MM.1S (cell line): ENCODE data around the gene U2AF1L4.
A peak's percentile ranks its signal among the peaks of the same experiment; 100 is the strongest.

ENCODE experiments used
- DNase-seq: peaks from one replicate; pipeline ENCODE4 v3.0.0-alpha.2; 2015
- H2AFZ ChIP-seq: fragments of 300-600 bp; sonication (generic); 2 replicates; pipeline ENCODE4 v1.6.0; 2016; ENCODE audit warnings: antibody characterized with exemption, low read length
- H3F3A ChIP-seq: fragments of 300-600 bp; sonication (generic); 2 replicates; pipeline ENCODE4 v1.6.1; 2016; ENCODE audit warnings: mild to moderate bottlenecking, antibody characterized with exemption, low read length, moderate library complexity, mixed read lengths; ENCODE audit not compliant: insufficient read depth
- H3K27ac ChIP-seq: fragments of 300-600 bp; sonication (generic); 2 replicates; pipeline ENCODE4 v1.5.1; 2016; ENCODE audit warnings: mild to moderate bottlenecking, low read length
- H3K27me3 ChIP-seq: fragments of 300-600 bp; sonication (generic); replicated peaks from 2 replicates; pipeline ENCODE4 v1.6.0; 2016; ENCODE audit warnings: low read length; ENCODE audit not compliant: insufficient read depth
- H3K36me3 ChIP-seq: fragments of 300-600 bp; sonication (generic); replicated peaks from 2 replicates; pipeline ENCODE4 v1.6.1; 2016; ENCODE audit warnings: mild to moderate bottlenecking, low read length, mixed read lengths; ENCODE audit not compliant: insufficient read depth
- H3K4me1 ChIP-seq: fragments of 300-600 bp; sonication (generic); 2 replicates; pipeline ENCODE4 v1.6.1; 2016; ENCODE audit warnings: low read length, mixed read lengths
- H3K4me2 ChIP-seq: fragments of 300-600 bp; sonication (generic); 2 replicates; pipeline ENCODE4 v1.6.0; 2016; ENCODE audit warnings: low read depth, low read length
- H3K4me3 ChIP-seq: fragments of 300-600 bp; sonication (generic); 2 replicates; pipeline ENCODE4 v1.5.1; 2016; ENCODE audit warnings: low read length, mixed read lengths
- H3K79me2 ChIP-seq: fragments of 300-600 bp; sonication (generic); 2 replicates; pipeline ENCODE4 v1.6.1; 2016; ENCODE audit warnings: mixed run types, low read length, mixed read lengths
- H3K9ac ChIP-seq: fragments of 300-600 bp; sonication (generic); 2 replicates; pipeline ENCODE4 v1.6.1; 2016; ENCODE audit warnings: low read length, mixed read lengths
- H3K9me2 ChIP-seq: fragments of 300-600 bp; sonication (generic); replicated peaks from 2 replicates; pipeline ENCODE4 v1.6.1; 2016; ENCODE audit warnings: mild to moderate bottlenecking, low read length, mixed read lengths; ENCODE audit not compliant: insufficient read depth
- H3K9me3 ChIP-seq: fragments of 300-600 bp; sonication (generic); replicated peaks from 2 replicates; pipeline ENCODE4 v1.6.1; 2016; ENCODE audit warnings: mild to moderate bottlenecking, low read length, mixed read lengths; ENCODE audit not compliant: insufficient read depth
- H4K20me1 ChIP-seq: fragments of 300-600 bp; sonication (generic); 2 replicates; pipeline ENCODE4 v1.6.1; 2016; ENCODE audit warnings: mild to moderate bottlenecking, low read length, moderate library complexity, mixed read lengths; ENCODE audit not compliant: insufficient read depth
- CTCF ChIP-seq: fragments of 300-600 bp; sonication (generic); IDR thresholded peaks from 2 replicates; pipeline ENCODE4 v1.5.1; 2016; ENCODE audit warnings: antibody characterized with exemption, low read length, mixed read lengths
- EZH2 ChIP-seq: fragments of 300-600 bp; sonication (generic); optimal IDR thresholded peaks from 2 replicates; pipeline ENCODE3; 2017; ENCODE audit warnings: low read depth, mild to moderate bottlenecking, antibody characterized with exemption, low read length, mixed read lengths
- EZH2phosphoT487 ChIP-seq: fragments of 300-600 bp; sonication (generic); IDR thresholded peaks from 2 replicates; pipeline ENCODE4 v1.6.1; 2018; ENCODE audit warnings: antibody characterized with exemption, low read length

Gene U2AF1L4

DNA sequence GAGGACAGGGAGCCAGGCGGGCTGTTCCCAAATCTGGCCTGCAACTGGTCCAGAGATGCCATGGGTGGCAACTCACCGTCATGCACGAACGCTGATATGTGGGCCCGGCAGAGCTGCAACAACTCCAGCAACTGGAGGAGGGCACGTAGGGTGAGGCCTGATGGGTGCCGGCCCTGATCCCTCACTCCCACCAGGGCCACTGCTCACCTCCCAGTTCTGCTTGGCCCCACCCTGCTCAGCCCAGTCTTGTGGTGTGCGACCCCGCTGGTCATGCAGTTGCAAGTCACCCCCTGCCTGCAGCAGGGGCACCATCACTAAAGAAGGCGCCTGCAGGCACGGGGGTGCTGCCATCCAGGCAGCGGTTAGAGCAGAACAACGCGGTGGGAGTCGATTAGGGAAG lies 47.1 kb upstream of the U2AF1L4 start:
- Histone ChIP-seq H2AFZ (no peak overlapping the region), H3K27ac (no peak overlapping the region), H3K27me3 (peaks cover 43% of the 10 kb centered on the region), H3K4me2 (no peak overlapping the region), H3K4me3 (no peak overlapping the region), H3F3A (no peaks in the 10 kb centered on the region), H3K4me1 (no peaks in the 10 kb centered on the region), H3K9me3 (no peaks in the 10 kb centered on the region), H3K79me2 (no peaks in the 10 kb centered on the region), H3K9me2 (no peaks in the 10 kb centered on the region), H3K9ac (no peak overlapping the region), H3K36me3 (no peaks in the 10 kb centered on the region), H4K20me1 (no peaks in the 10 kb centered on the region)
- TF ChIP-seq EZH2 (no peak), CTCF (no peak), EZH2phosphoT487 (no peak)
- no peak for DNase-seq

GRCh38 chr19:35791814-35792279 lies 46.6 kb upstream of the U2AF1L4 start:
- DNase-seq: no peak
- Histone ChIP-seq H3K9me3 (no peaks in the 10 kb centered on the region), H3K4me3 (no peak overlapping the region), H3K79me2 (no peaks in the 10 kb centered on the region), H3K9me2 (no peaks in the 10 kb centered on the region), H4K20me1 (no peaks in the 10 kb centered on the region), H2AFZ (no peak overlapping the region), H3K9ac (no peak overlapping the region), H3K4me1 (no peaks in the 10 kb centered on the region), H3F3A (no peaks in the 10 kb centered on the region), H3K27me3 (peaks cover 38% of the 10 kb centered on the region), H3K36me3 (no peaks in the 10 kb centered on the region), H3K4me2 (no peak overlapping the region), H3K27ac (no peak overlapping the region)
- TF ChIP-seq EZH2phosphoT487 (no peak), EZH2 (no peak), CTCF (no peak)

DNA sequence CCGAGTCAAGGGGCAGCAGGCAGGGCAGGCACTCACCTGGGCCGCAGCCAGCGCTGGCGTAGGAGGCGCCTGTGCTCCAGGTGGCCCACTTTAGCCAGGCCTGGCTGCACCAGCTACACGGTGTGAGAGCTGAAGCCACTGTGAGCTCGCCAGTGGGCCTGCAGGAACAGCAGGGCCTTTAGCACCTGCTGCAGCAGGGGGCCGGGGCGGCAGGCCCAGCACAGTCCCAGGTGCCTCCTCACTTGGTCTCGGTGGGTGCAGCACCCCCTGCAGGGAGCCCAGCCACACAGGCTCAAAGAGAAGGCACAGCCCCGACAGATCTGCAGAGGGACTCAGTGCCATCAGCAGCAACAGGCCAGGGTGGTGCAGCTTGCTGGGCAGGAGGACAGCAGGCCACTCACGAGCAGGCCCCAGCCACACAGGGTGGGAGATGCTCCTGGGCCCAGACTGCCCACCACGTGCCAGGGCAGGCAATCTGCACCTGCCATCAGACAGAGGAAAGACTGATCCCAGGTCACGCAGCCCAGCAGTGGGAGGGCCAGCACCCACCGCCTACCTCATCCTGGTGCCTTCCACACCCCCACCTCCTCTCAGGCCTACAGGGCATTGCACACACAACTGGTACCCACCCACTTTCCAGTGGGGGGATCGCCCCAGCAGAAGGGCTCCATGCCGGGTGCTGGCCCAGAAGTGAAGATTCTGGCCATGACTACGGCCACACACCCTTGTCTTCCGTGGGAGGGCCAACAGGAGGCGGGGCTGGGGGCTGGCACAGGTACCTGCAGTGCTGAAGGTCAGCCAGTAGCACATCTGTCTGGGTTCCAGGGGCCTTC lies 46.0 kb upstream of the U2AF1L4 start:
- no peak overlapping the region for H2AFZ ChIP-seq
- no peaks in the 10 kb centered on the region for H3K4me1 ChIP-seq
- no peak overlapping the region for H3K27ac ChIP-seq
- peaks cover 32% of the 10 kb centered on the region for H3K27me3 ChIP-seq
- H3K4me2 ChIP-seq: no peak overlapping the region
- H3K79me2 ChIP-seq: no peaks in the 10 kb centered on the region
- H3K4me3 ChIP-seq: no peak overlapping the region
- no peak overlapping the region for H3K9ac ChIP-seq
- no peaks in the 10 kb centered on the region for H3F3A ChIP-seq
- H3K36me3 ChIP-seq: no peaks in the 10 kb centered on the region
- H3K9me3 ChIP-seq: no peaks in the 10 kb centered on the region
- no peak for DNase-seq
- no peaks in the 10 kb centered on the region for H3K9me2 ChIP-seq
- no peaks in the 10 kb centered on the region for H4K20me1 ChIP-seq
- TF ChIP-seq EZH2: no peak
- TF ChIP-seq EZH2phosphoT487: no peak
- TF ChIP-seq CTCF: peak; percentile 9; the same call in 1 of the 2 replicates
